ENCODE results near the gene LOX.

The LOX gene

DNA sequence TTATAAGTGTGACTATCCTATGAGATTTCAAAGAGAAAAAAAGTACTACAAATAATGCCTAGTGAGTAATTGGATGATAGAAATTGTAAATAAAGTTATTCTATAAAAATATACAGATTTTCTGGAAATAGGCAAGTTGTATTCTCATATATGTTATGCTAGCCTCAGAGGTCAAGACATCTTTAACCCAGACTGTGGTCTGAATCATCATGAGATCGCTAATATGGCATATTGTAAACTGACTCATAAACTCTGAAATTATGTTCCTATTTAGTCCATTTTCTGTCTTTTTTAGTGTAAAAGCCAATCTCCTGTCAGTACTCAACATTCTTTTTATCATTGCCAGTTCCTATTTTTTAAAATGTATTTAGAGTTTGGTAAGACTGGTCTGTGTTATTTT, 14.2 kb downstream of the LOX start:
- TF ChIP-seq, protein P1, sequence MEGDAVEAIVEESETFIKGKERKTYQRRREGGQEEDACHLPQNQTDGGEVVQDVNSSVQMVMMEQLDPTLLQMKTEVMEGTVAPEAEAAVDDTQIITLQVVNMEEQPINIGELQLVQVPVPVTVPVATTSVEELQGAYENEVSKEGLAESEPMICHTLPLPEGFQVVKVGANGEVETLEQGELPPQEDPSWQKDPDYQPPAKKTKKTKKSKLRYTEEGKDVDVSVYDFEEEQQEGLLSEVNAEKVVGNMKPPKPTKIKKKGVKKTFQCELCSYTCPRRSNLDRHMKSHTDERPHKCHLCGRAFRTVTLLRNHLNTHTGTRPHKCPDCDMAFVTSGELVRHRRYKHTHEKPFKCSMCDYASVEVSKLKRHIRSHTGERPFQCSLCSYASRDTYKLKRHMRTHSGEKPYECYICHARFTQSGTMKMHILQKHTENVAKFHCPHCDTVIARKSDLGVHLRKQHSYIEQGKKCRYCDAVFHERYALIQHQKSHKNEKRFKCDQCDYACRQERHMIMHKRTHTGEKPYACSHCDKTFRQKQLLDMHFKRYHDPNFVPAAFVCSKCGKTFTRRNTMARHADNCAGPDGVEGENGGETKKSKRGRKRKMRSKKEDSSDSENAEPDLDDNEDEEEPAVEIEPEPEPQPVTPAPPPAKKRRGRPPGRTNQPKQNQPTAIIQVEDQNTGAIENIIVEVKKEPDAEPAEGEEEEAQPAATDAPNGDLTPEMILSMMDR (IDR thresholded peaks at IDR 0.05) = no peak
- Histone ChIP-seq H3K27ac (no peak overlapping the region), H3K4me2 (ENCODE audit: low read length) (no peak overlapping the region), H3K4me1 (no peaks in the 10 kb centered on the region), H3K9me3 (ENCODE audit: control insufficient read depth, low read length) (no peaks in the 10 kb centered on the region), H3K4me3 (ENCODE audit: low read depth, low read length) (no peak overlapping the region), H3K36me3 (ENCODE audit: control insufficient read depth, insufficient read depth, low read length) (no peaks in the 10 kb centered on the region), H3K27me3 (ENCODE audit: control insufficient read depth, insufficient read depth, low read length) (no peaks in the 10 kb centered on the region), H3K79me2 (no peaks in the 10 kb centered on the region), H2AFZ (no peak overlapping the region), H3K9ac (no peak overlapping the region)

DNA sequence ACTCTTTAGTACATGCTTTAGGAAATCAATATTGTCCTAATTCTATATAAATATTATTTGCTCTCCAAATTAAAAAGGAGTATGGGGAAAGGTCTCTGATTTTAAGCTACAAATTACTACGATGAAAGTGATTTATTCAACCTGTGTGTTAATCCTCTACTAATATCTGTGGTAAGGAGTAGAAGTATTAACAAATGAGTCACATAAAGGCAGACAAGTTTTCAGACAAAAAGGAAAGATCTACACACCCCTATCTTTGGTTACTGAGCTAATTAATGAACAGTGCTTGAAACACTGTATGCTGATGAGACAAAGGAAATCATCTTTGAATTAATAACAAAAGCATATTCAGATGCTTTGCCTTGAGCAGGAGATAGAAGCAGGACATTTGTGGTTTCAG, 15.9 kb downstream of the LOX start:
- Histone ChIP-seq H3K27me3 (ENCODE audit: control insufficient read depth, insufficient read depth, low read length) (no peaks in the 10 kb centered on the region), H3K36me3 (ENCODE audit: control insufficient read depth, insufficient read depth, low read length) (no peaks in the 10 kb centered on the region), H3K27ac (no peak overlapping the region), H3K4me1 (no peaks in the 10 kb centered on the region), H3K9ac (no peak overlapping the region), H2AFZ (no peak overlapping the region), H3K79me2 (no peaks in the 10 kb centered on the region), H3K9me3 (ENCODE audit: control insufficient read depth, low read length) (no peaks in the 10 kb centered on the region), H3K4me3 (ENCODE audit: low read depth, low read length) (no peak overlapping the region), H3K4me2 (ENCODE audit: low read length) (no peak overlapping the region)
- TF ChIP-seq, protein P1 (IDR thresholded peaks at IDR 0.05) = no peak

DNA sequence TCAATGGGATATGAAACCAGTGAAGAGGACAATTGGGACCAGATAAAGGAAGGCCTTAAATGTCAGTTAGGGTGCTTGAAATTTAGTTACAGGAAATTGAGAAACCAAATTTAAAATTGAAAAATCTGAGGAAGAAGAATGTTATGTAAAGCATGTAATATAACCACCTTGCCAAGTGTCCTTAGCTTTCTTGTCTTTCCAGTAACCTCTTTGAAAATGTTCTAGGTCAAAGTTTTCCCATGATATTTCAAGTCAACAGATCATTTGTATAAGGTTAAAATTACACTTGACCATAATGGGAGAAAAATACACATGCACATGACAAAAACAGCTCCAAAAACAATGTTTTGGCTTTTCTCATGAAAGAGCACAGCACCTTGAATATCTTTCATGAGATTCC, 21.1 kb downstream of the LOX start:
- Histone ChIP-seq H3K27me3 (ENCODE audit: control insufficient read depth, insufficient read depth, low read length) (no peaks in the 10 kb centered on the region), H3K4me1 (no peaks in the 10 kb centered on the region), H3K4me3 (ENCODE audit: low read depth, low read length) (no peak overlapping the region), H3K27ac (no peak overlapping the region), H3K9me3 (ENCODE audit: control insufficient read depth, low read length) (no peaks in the 10 kb centered on the region), H2AFZ (no peak overlapping the region), H3K9ac (no peak overlapping the region), H3K79me2 (no peaks in the 10 kb centered on the region), H3K4me2 (ENCODE audit: low read length) (no peak overlapping the region), H3K36me3 (ENCODE audit: control insufficient read depth, insufficient read depth, low read length) (no peaks in the 10 kb centered on the region)
- TF ChIP-seq, protein P1 (IDR thresholded peaks at IDR 0.05) = no peak

DNA sequence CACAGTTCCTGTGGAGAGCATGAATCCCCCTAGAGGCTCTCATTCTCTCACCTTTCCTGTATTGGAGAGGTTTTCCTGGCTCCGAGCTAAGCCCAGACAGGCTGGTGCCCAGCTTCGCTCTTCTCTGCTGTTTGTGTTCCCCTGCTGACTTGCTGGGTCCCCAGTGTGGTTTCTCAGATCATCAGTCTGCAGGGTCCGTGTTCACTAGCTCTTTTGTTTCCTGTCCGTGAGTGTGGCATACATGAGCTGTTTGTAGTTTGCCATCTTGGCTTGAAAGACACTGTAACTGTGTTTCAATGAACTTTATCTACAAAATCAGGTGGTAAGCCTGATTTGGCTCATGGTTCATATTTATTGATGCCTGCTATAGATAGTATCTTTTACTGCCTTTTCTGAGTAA, 23.8 kb downstream of the LOX start:
- Histone ChIP-seq H3K9me3 (ENCODE audit: control insufficient read depth, low read length) (no peaks in the 10 kb centered on the region), H2AFZ (no peak overlapping the region), H3K27me3 (ENCODE audit: control insufficient read depth, insufficient read depth, low read length) (no peaks in the 10 kb centered on the region), H3K4me1 (no peaks in the 10 kb centered on the region), H3K4me3 (ENCODE audit: low read depth, low read length) (no peak overlapping the region), H3K27ac (no peak overlapping the region), H3K9ac (no peak overlapping the region), H3K4me2 (ENCODE audit: low read length) (no peak overlapping the region), H3K79me2 (no peaks in the 10 kb centered on the region), H3K36me3 (ENCODE audit: control insufficient read depth, insufficient read depth, low read length) (no peaks in the 10 kb centered on the region)
- TF ChIP-seq, protein P1 (IDR thresholded peaks at IDR 0.05) = no peak

DNA sequence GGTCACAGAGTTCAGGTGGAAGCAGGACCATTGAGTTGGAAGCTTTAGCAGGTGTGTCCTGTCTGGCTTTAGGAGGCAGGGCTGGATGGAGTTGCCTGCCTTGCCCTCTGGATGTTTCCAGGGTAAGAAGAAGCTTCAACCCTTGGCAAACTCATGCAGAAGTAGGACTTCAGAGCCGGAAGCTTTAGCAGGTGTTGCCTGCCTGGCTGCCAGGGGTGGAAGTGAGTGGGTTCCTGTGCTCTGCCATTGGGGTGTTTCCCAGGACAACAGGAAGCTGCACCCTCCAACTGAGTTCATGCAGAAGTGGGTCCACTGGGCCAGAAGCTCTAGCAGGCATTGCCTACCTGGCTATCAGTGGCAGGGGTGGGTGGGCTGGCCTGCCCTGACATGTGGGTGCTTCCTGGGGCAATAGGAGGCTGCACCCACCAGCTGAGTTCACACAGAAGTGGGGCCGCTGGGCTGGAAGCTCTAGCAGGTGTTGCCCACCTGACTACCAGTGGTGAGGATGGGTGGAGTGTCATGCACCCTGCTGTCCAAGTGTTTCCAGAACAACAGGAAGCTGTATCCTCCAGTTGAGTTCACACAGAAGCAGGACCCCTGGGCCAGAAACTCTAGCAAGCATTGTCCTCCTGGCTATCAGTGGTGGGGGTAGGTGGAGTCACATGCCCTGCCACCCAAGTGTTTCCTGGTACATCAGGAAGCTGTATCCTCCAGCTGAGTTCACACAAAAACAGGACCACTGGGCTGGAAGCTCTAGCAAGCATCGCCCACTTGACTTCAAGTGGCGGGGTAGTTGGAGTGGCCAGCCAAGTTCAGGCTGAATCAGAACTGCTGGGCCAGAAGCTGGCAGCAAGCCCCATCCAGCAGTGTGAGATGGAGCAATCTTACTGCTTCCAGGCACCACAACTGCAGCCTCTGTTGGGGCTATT, 24.6 kb downstream of the LOX start:
- no peak overlapping the region for H3K27ac ChIP-seq
- no peak overlapping the region for H2AFZ ChIP-seq

More for the DNA sequence above, 24.6 kb downstream of the LOX start:
- Histone ChIP-seq H3K36me3 (ENCODE audit: control insufficient read depth, insufficient read depth, low read length) (no peaks in the 10 kb centered on the region), H3K4me2 (ENCODE audit: low read length) (no peak overlapping the region), H3K4me3 (ENCODE audit: low read depth, low read length) (no peak overlapping the region), H3K27me3 (ENCODE audit: control insufficient read depth, insufficient read depth, low read length) (no peaks in the 10 kb centered on the region), H3K79me2 (no peaks in the 10 kb centered on the region), H3K9me3 (ENCODE audit: control insufficient read depth, low read length) (no peaks in the 10 kb centered on the region), H3K4me1 (no peaks in the 10 kb centered on the region), H3K9ac (no peak overlapping the region)
- TF ChIP-seq, protein P1 (IDR thresholded peaks at IDR 0.05) = no peak

Data from parathyroid adenoma (tissue), 2 donors.